Cardiac fibroblast (primary cell): ENCODE data around the gene ULBP3.
A peak's percentile ranks its signal among the peaks of the same experiment; 100 is the strongest.

Source experiments
- DNase-seq, 2 donors: peaks; one replicate each; pipeline versions ENCODE4 v3.0.0 to v3.0.0-alpha.2; 2010; ENCODE audit warnings: low read depth in 2 of 2
- H3K4me3 ChIP-seq, 2 donors: replicated peaks in 1 of 2; 1 replicate in 1 of 2; 2 replicates in 1 of 2; pipeline ENCODE4 v1.5.1; 2011; ENCODE audit warnings: low read depth in 2 of 2, low read length in 2 of 2, mild to moderate bottlenecking in 2 of 2, moderate library complexity in 1 of 2
- TF ChIP-seq, protein P1 (sequence below): IDR thresholded peaks from one replicate; pipeline ENCODE4 v1.5.1; 2011; ENCODE audit warnings: low read depth, mild to moderate bottlenecking, low read length, inconsistent platforms

ULBP3 gene

GRCh38 chr6:150036081-150036480 is 32.8 kb downstream of the ULBP3 start:
- DNase-seq, result no peak
- no peak overlapping the region for H3K4me3 ChIP-seq
- TF ChIP-seq, protein P1, sequence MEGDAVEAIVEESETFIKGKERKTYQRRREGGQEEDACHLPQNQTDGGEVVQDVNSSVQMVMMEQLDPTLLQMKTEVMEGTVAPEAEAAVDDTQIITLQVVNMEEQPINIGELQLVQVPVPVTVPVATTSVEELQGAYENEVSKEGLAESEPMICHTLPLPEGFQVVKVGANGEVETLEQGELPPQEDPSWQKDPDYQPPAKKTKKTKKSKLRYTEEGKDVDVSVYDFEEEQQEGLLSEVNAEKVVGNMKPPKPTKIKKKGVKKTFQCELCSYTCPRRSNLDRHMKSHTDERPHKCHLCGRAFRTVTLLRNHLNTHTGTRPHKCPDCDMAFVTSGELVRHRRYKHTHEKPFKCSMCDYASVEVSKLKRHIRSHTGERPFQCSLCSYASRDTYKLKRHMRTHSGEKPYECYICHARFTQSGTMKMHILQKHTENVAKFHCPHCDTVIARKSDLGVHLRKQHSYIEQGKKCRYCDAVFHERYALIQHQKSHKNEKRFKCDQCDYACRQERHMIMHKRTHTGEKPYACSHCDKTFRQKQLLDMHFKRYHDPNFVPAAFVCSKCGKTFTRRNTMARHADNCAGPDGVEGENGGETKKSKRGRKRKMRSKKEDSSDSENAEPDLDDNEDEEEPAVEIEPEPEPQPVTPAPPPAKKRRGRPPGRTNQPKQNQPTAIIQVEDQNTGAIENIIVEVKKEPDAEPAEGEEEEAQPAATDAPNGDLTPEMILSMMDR, result no peak

DNA sequence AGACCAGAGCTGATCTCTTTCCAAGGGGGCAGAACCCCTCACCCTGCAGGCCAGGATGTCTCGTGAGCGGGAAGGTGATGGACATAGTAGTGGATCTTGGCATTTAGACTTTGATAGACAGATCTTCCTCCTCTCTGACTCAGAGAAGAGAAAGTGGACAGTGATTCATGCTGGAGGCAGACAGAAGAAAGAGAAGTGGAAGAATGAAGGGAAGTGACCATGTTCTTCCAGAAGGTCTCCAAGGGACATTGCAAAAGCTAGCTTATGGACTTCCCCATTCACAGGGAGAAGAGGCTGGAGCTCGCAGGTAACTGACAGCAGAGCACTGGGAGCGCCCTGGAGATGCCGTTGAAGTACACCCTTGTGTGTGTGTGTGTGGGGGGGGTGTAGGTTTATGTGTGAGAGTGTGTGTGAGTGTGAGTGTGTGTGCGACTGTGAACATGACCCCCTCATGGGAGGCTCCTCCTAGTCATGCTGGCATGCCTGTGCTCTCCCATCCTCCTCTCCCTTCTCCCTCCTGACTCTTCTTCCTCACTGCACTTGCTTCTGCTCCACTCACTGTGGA is 35.6 kb downstream of the ULBP3 start:
- TF ChIP-seq, protein P1, result no peak
- peak in 1 of 2 donors; percentile 30 for DNase-seq
- no peak overlapping the region for H3K4me3 ChIP-seq

DNA sequence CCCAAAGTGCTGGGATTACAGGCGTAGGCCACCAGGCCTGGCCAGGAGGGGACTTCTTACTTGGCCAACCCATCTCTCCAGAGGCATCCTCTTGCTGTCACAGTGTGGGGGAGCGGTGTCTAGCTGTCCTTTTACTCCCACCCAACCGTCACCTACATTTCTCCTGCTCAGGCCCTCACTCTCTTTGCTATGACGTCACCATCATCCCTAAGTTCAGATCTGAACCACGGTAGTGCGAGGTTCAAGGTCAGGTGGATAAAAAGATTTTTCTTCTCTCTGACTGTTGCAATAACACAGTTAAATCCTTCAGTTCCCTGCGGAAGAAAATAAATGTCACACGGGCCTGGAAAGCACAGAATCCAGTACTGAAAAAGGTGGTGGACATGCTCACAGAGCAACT is 36.3 kb downstream of the ULBP3 start:
- TF ChIP-seq, protein P1, result no peak
- no peak overlapping the region for H3K4me3 ChIP-seq
- DNase-seq, result no peak

- no peak overlapping the region for H3K4me3 ChIP-seq
- TF ChIP-seq, protein P1, result no peak
- DNase-seq, result no peak
Observed at GRCh38 chr6:150030611-150031010, 38.3 kb downstream of the ULBP3 start.

- H3K4me3 ChIP-seq, result no peak overlapping the region
- TF ChIP-seq, protein P1, result no peak
- no peak for DNase-seq
Observed at GRCh38 chr6:150029749-150030148, 39.2 kb downstream of the ULBP3 start.

- no peak for DNase-seq
- TF ChIP-seq, protein P1, result no peak
- H3K4me3 ChIP-seq, result no peak overlapping the region
Observed at GRCh38 chr6:150029276-150029675, 39.6 kb downstream of the ULBP3 start.

GRCh38 chr6:150028799-150029198 is 40.1 kb downstream of the ULBP3 start:
- TF ChIP-seq, protein P1, result no peak
- no peak overlapping the region for H3K4me3 ChIP-seq
- DNase-seq, result no peak
